HEK293 (cell line): ENCODE measurements around the gene FCGR3A.

ENCODE experiments used
- INSM2 ChIP-seq: fragments of 450-650 bp; formaldehyde crosslinking; IDR thresholded peaks from 2 replicates; pipeline ENCODE4 v1.5.1; 2016; ENCODE audit warnings: missing biosample characterization, missing genetic modification characterization
- PATZ1 ChIP-seq: fragments of 450-650 bp; formaldehyde crosslinking; IDR thresholded peaks from 2 replicates; pipeline ENCODE4 v1.5.1; 2016; ENCODE audit warnings: missing biosample characterization, missing genetic modification characterization
- REST ChIP-seq: fragments of 450-650 bp; formaldehyde crosslinking; IDR thresholded peaks from 2 replicates; pipeline ENCODE4 v1.5.1; 2016; ENCODE audit warnings: missing biosample characterization, missing genetic modification characterization
- SCRT2 ChIP-seq: fragments of 450-650 bp; formaldehyde crosslinking; IDR thresholded peaks from 2 replicates; pipeline ENCODE4 v1.5.1; 2016; ENCODE audit warnings: missing biosample characterization, missing genetic modification characterization
- ZBTB10 ChIP-seq: fragments of 450-650 bp; formaldehyde crosslinking; IDR thresholded peaks from 2 replicates; pipeline ENCODE4 v1.5.1; 2016; ENCODE audit warnings: missing biosample characterization, missing genetic modification characterization
- ZBTB17 ChIP-seq: fragments of 450-650 bp; formaldehyde crosslinking; IDR thresholded peaks from 2 replicates; pipeline ENCODE4 v1.5.1; 2016; ENCODE audit warnings: missing biosample characterization, missing genetic modification characterization
- ZBTB48 ChIP-seq: fragments of 450-650 bp; formaldehyde crosslinking; IDR thresholded peaks from 2 replicates; pipeline ENCODE4 v1.5.1; 2016; ENCODE audit warnings: missing biosample characterization, missing genetic modification characterization
- ZBTB6 ChIP-seq: fragments of 450-650 bp; formaldehyde crosslinking; IDR thresholded peaks from 2 replicates; pipeline ENCODE4 v1.5.1; 2017; ENCODE audit warnings: missing biosample characterization, missing genetic modification characterization
- ZFP37 ChIP-seq: fragments of 450-650 bp; formaldehyde crosslinking; IDR thresholded peaks from 2 replicates; pipeline ENCODE4 v1.5.1; 2016; ENCODE audit warnings: missing biosample characterization, missing genetic modification characterization
- ZIC2 ChIP-seq: fragments of 450-650 bp; formaldehyde crosslinking; IDR thresholded peaks from 2 replicates; pipeline ENCODE4 v1.5.1; 2016; ENCODE audit warnings: missing biosample characterization, missing genetic modification characterization
- ZNF24 ChIP-seq: fragments of 450-650 bp; formaldehyde crosslinking; IDR thresholded peaks from 2 replicates; pipeline ENCODE4 v1.5.1; 2016; ENCODE audit warnings: missing biosample characterization, missing genetic modification characterization
- ZNF280D ChIP-seq: fragments of 450-650 bp; formaldehyde crosslinking; IDR thresholded peaks from 2 replicates; pipeline ENCODE4 v1.5.1; 2016; ENCODE audit warnings: missing biosample characterization, missing genetic modification characterization
- ZNF335 ChIP-seq: fragments of 450-650 bp; formaldehyde crosslinking; conservative IDR thresholded peaks from 2 replicates; pipeline ENCODE4 v1.5.1; 2016; ENCODE audit warnings: missing biosample characterization, missing genetic modification characterization
- ZNF449 ChIP-seq: fragments of 450-650 bp; formaldehyde crosslinking; IDR thresholded peaks from 2 replicates; pipeline ENCODE4 v1.5.1; 2017; ENCODE audit warnings: missing biosample characterization, mild to moderate bottlenecking, missing genetic modification characterization, moderate library complexity
- ZNF561 ChIP-seq: fragments of 450-650 bp; IDR thresholded peaks from 2 replicates; pipeline ENCODE4 v1.5.1; 2018; ENCODE audit warnings: missing biosample characterization, missing genetic modification characterization, borderline replicate concordance
- ZNF600 ChIP-seq: fragments of 450-650 bp; formaldehyde crosslinking; IDR thresholded peaks from 2 replicates; pipeline ENCODE4 v1.5.1; 2016; ENCODE audit warnings: missing biosample characterization, missing genetic modification characterization
- ZNF623 ChIP-seq: fragments of 450-650 bp; formaldehyde crosslinking; IDR thresholded peaks from 2 replicates; pipeline ENCODE4 v1.5.1; 2016; ENCODE audit warnings: missing biosample characterization, missing genetic modification characterization
- ZNF692 ChIP-seq: fragments of 450-650 bp; formaldehyde crosslinking; IDR thresholded peaks from 2 replicates; pipeline ENCODE4 v1.5.1; 2016; ENCODE audit warnings: missing biosample characterization, missing genetic modification characterization
- ZSCAN23 ChIP-seq: fragments of 450-650 bp; formaldehyde crosslinking; IDR thresholded peaks from 2 replicates; pipeline ENCODE4 v1.5.1; 2016; ENCODE audit warnings: missing biosample characterization, missing genetic modification characterization

Gene FCGR3A

GRCh38 chr1:161539731-161540569 lies 9.7 kb downstream of the FCGR3A start (continued):
- TF ChIP-seq ZNF449 (tag by site-specific recombination) (peak; percentile 48; the same call in 1 of the 2 replicates), ZBTB48 (tag by site-specific recombination) (peak; percentile 60; the same call in 1 of the 2 replicates), ZFP37 (peak; percentile 93), ZNF335 (tag by site-specific recombination) (peak; percentile 89), ZNF561 (tag by site-specific recombination) (0 out of 2 replicates have a peak, but pooled peaks have one; percentile 40), ZNF623 (tag by site-specific recombination) (peak; percentile 30; the same call in 1 of the 2 replicates), ZBTB6 (tag by site-specific recombination) (0 out of 2 replicates have a peak, but pooled peaks have one; percentile 33), ZNF600 (tag by site-specific recombination) (peak; percentile 79), ZNF280D (tag by site-specific recombination) (0 out of 2 replicates have a peak, but pooled peaks have one; percentile 7), ZSCAN23 (tag by site-specific recombination) (peak; percentile 68; the same call in 1 of the 2 replicates), PATZ1 (tag by site-specific recombination) (peak; percentile 47), ZBTB10 (tag by site-specific recombination) (peak; percentile 89), INSM2 (tag by site-specific recombination) (peak; percentile 48; the same call in 1 of the 2 replicates), REST (tag by site-specific recombination) (peak; percentile 35; the same call in 1 of the 2 replicates), ZBTB17 (tag by site-specific recombination) (peak; percentile 99), ZNF692 (tag by site-specific recombination) (peak; percentile 79), ZNF24 (tag by site-specific recombination) (peak; percentile 85), ZIC2 (peak; percentile 28; the same call in 1 of the 2 replicates), SCRT2 (tag by site-specific recombination) (peak; percentile 39; the same call in 1 of the 2 replicates)
